NB4 (cell line): ENCODE data around the gene FRMD1.

Experiments
- DNase-seq: peaks from one replicate; pipeline ENCODE4 v3.0.0; 2010; ENCODE audit warnings: low read depth
- H3K4me3 ChIP-seq: one replicate; pipeline ENCODE4 v1.5.1; 2011; ENCODE audit warnings: mild to moderate bottlenecking, low read depth, low read length, moderate library complexity
- MYC ChIP-seq: IDR thresholded peaks from 2 replicates; pipeline ENCODE4 v1.6.1; 2011; ENCODE audit warnings: low read depth, low read length
- POLR2A ChIP-seq: IDR thresholded peaks from 2 replicates; pipeline ENCODE4 v1.6.1; 2011; ENCODE audit warnings: mild to moderate bottlenecking; ENCODE audit not compliant: insufficient read length; ENCODE audit errors: extremely low read depth
- TF ChIP-seq, protein P1 (sequence below): IDR thresholded peaks from 2 replicates; pipeline ENCODE4 v1.6.1; 2011; ENCODE audit warnings: low read depth, low read length
- TF ChIP-seq, protein P2 (sequence below): IDR thresholded peaks from one replicate; pipeline ENCODE4 v1.5.1; 2012; ENCODE audit warnings: low read depth, low read length

FRMD1 gene

DNA sequence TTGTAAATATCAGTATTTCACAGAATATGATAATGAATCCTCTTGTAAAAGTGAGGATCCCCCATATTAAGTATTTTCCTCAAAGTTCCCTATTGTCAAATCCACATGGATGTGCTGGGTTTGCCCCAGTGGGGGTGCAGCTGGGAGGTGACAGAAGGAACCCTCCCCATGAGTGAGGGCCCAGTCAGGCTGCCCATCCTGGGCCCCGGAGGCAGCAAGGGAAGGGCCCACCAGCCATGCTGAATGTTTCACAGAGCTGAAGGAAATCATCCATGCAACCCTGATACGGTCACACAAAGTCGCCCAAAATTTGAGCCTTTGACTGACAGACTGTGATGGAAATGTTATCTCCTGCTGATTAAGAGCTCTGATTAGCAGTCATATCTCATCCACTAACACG lies 39.7 kb downstream of the FRMD1 start:
- H3K4me3 ChIP-seq: no peak overlapping the region
- TF ChIP-seq, protein P1, sequence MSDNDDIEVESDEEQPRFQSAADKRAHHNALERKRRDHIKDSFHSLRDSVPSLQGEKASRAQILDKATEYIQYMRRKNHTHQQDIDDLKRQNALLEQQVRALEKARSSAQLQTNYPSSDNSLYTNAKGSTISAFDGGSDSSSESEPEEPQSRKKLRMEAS: no peak
- TF ChIP-seq POLR2A: no peak
- TF ChIP-seq MYC: no peak
- TF ChIP-seq, protein P2, sequence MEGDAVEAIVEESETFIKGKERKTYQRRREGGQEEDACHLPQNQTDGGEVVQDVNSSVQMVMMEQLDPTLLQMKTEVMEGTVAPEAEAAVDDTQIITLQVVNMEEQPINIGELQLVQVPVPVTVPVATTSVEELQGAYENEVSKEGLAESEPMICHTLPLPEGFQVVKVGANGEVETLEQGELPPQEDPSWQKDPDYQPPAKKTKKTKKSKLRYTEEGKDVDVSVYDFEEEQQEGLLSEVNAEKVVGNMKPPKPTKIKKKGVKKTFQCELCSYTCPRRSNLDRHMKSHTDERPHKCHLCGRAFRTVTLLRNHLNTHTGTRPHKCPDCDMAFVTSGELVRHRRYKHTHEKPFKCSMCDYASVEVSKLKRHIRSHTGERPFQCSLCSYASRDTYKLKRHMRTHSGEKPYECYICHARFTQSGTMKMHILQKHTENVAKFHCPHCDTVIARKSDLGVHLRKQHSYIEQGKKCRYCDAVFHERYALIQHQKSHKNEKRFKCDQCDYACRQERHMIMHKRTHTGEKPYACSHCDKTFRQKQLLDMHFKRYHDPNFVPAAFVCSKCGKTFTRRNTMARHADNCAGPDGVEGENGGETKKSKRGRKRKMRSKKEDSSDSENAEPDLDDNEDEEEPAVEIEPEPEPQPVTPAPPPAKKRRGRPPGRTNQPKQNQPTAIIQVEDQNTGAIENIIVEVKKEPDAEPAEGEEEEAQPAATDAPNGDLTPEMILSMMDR: no peak
- no peak for DNase-seq

DNA sequence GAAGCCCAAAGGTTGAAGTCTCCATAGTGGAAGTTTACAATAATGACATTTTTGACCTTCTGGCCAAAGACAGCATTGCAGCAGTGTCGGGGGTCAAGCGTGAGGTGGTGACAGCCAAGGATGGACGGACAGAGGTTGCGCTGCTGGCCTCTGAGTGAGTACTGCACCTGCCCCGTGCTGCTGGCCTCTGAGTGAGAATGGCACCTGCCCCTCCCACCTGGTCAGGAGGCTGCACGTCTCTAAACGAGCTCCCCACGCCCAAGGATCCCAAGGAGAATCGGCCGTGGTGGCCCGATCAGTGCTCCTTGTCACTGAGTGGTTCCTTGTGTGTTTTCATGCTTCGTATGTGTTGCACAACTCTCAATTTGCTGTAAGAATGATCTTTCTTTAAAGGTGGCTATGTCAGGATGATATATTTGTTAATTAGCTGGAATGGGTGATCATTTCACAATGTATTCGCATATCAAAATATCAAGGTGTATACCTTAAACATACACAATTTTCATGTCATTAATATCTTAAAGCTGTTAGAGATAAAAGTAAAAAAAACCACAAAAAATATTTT lies 40.4 kb downstream of the FRMD1 start:
- no peak for TF ChIP-seq POLR2A
- TF ChIP-seq, protein P1: no peak
- TF ChIP-seq, protein P2: no peak
- no peak for TF ChIP-seq MYC
- H3K4me3 ChIP-seq: no peak overlapping the region
- DNase-seq: no peak

DNA sequence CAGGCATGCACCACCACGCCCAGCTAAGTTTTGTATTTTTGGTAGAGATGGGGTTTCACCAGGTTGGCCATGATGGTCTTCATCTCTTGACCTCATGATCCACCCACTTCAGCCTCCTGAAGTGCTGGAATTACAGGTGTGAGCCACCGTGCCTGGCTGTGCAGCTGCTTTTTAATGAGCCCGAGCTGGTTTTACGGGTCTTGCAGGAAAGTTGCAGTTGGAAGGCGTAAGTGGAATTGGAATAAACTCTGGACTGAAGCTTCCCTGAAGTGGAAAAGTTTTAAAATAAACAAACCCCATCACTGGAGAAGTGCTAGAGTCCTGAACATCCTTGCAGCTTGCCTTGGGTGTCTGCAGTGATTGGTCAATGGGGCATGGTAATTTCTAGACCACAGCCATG lies 41.2 kb downstream of the FRMD1 start:
- TF ChIP-seq, protein P2: no peak
- no peak for TF ChIP-seq MYC
- H3K4me3 ChIP-seq: no peak overlapping the region
- DNase-seq: no peak

DNA sequence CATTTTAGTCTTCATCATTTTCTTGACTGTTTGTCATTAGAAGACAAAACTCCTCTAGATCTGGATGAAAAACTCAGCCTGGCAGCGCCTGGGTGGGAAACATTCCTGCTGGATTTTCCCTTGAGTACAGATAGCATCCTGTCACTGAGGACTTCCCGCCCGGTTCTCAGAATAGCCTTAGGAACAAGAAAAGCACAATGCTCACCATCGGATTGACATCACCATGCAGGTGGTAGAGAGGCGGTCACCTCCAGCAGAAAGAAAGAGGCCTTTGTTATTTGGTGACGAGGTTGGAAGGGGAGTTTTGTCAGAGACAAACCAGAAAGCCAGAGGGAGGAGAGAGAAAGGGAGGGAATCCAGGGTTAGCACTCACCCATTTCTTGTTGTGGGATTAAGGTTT lies 41.8 kb downstream of the FRMD1 start:
- TF ChIP-seq, protein P2: no peak
- TF ChIP-seq, protein P1: no peak
- no peak for TF ChIP-seq MYC
- TF ChIP-seq POLR2A: no peak
- H3K4me3 ChIP-seq: no peak overlapping the region
- no peak for DNase-seq

DNA sequence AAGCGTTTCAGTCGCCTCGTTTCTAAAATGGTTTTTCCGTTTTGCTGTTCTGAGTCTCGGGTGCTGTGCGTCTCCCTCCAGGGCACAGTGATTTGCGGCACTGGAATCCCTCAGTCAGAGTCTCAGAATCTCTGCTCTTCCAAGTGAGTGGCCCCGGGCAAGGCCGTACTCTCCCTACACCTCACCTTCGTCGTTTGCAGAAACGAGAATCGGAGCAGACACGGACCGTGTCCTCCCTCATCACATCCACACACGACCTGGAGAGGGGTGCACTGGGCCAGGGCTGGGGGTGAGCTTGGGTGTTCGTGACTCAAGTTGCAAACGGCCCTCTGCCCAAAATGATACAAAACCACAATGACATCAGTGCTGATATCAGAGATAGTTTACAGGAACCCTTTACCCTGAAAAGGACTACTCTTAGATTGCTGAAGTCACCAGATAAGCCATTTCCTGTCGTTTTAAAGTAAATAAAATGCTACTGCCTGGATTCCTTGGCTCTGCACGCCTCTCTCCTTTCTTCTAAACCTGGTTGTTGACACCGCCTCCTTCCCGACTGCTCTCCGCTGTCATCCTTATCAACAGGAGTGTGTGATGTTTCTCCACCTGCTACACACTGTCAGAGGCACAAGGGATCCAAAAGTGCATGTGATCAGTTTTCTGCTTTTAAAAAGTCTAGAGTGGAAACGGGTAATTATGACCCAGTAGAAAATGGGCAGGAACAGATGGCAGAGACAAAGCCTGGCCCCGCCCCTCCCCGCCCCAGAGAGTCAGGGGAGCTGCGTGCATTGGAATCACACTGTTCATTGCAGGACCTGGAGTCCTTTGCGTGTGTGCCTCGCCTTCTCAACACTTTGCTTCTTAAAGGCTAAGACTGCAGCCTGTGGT lies 43.1 kb downstream of the FRMD1 start:
- DNase-seq: no peak
- no peak overlapping the region for H3K4me3 ChIP-seq
- TF ChIP-seq, protein P1: no peak
- no peak for TF ChIP-seq POLR2A
- TF ChIP-seq, protein P2: no peak
- TF ChIP-seq MYC: no peak
